ENCODE results near the gene IYD. TPM values are rescaled to one million over a fixed set of nuclear protein-coding genes. Genes with fewer than 3 reads are reported as not detected.

The IYD gene
- total and polyA plus RNA-seq, 10 of the 15 experiments (the other 5 are each of a cell fraction or from before 2014, with no cell fraction given): 0.07 TPM; not detected in 9

GRCh38 chr6:150355932-150356331 is 12.9 kb upstream of the IYD start:
- Histone ChIP-seq H3K4me1 (ENCODE audit: control insufficient read depth, insufficient read depth, low read length) (no peaks in the 10 kb centered on the region), H3K27me3 (replicated peaks in 1 of 2; ENCODE audit: control insufficient read depth in 2 of 2, insufficient read depth in 2 of 2, low read length in 1 of 2) (no peaks in the 10 kb centered on the region; a peak in 2 of 4 replicates), H3K36me3 (ENCODE audit: control insufficient read depth in 2 of 2, insufficient read depth in 2 of 2, low read length in 1 of 2) (no peaks in the 10 kb centered on the region), H3K9ac (ENCODE audit: control insufficient read depth, insufficient read depth, low read length) (no peak overlapping the region), H3K4me2 (ENCODE audit: control insufficient read depth, insufficient read depth) (no peak overlapping the region), H3K27ac (ENCODE audit: control insufficient read depth, insufficient read depth) (no peak overlapping the region), H3K9me3 (replicated peaks; ENCODE audit: control insufficient read depth, insufficient read depth, low read length) (no peaks in the 10 kb centered on the region), H3K4me3 (no peak overlapping the region), H3K79me2 (ENCODE audit: control insufficient read depth, insufficient read depth, low read length) (no peaks in the 10 kb centered on the region), H2AFZ (ENCODE audit: control insufficient read depth, low read depth, low read length) (no peak overlapping the region), H4K20me1 (ENCODE audit: control insufficient read depth, insufficient read depth) (no peaks in the 10 kb centered on the region)
- ATAC-seq (no peak), FAIRE-seq (no peak), DNase-seq (ENCODE audit: low read depth, low spot score) (no peak)
- TF ChIP-seq POU2F2 (IDR thresholded peaks at IDR 0.05; ENCODE audit: borderline replicate concordance, low read depth, low read length): no peak
- no peak for TF ChIP-seq PKNOX1 (IDR thresholded peaks at IDR 0.05)
- TF ChIP-seq CHD2 (IDR thresholded peaks at IDR 0.05; ENCODE audit: borderline replicate concordance, low read depth, low read length): no peak
- no peak for TF ChIP-seq ATF2 (IDR thresholded peaks at IDR 0.05; ENCODE audit: low read length)
- TF ChIP-seq ZNF207 (IDR thresholded peaks at IDR 0.05; ENCODE audit: borderline replicate concordance): no peak
- TF ChIP-seq EED (IDR thresholded peaks at IDR 0.05; ENCODE audit: low read depth): no peak
- no peak for TF ChIP-seq USF1 (IDR thresholded peaks at IDR 0.05; ENCODE audit: borderline replicate concordance, extremely low read length, insufficient read depth, low read depth, low read length)
- TF ChIP-seq EZH2 (IDR thresholded peaks at IDR 0.05; ENCODE audit: borderline replicate concordance, control insufficient read depth, low read depth, low read length): no peak
- TF ChIP-seq NBN (IDR thresholded peaks at IDR 0.05): no peak
- TF ChIP-seq SP1 (IDR thresholded peaks at IDR 0.05; ENCODE audit: low read depth, low read length): no peak
- no peak for TF ChIP-seq TARDBP (IDR thresholded peaks at IDR 0.05; ENCODE audit: borderline replicate concordance)
- no peak for TF ChIP-seq E2F8 (IDR thresholded peaks at IDR 0.05; ENCODE audit: low read depth, partially characterized antibody)
- TF ChIP-seq POLR2AphosphoS5 (IDR thresholded peaks at IDR 0.05; ENCODE audit: low read length): no peak
- TF ChIP-seq CREM (IDR thresholded peaks at IDR 0.05; ENCODE audit: low read depth): no peak
- no peak for TF ChIP-seq RUNX3 (IDR thresholded peaks at IDR 0.05; ENCODE audit: low read length)
- TF ChIP-seq CBFB (IDR thresholded peaks at IDR 0.05; ENCODE audit: low read depth): no peak
- ChIA-PET RAD21 (ENCODE audit: unreplicated experiment) (no interaction called here), POLR2A (no interaction called here), CTCF (no interaction called here), SMC1A (ENCODE audit: uncharacterized antibody, unreplicated experiment) (no interaction called here)
- WGBS (ENCODE audit: insufficient coverage, insufficient replicate concordance, low lambda C conversion rate, missing lambda C conversion rate): 57% methylated on average over 4 of the region's 4 CpGs
- no TSS peak for BruUV-seq (replicated peaks)
- intact Hi-C loops (cut with micrococcal nuclease; ENCODE audit: unreplicated experiment) (no loop called here), in situ Hi-C loops (cut with MboI) (no loop called here)
